HG02981 (cell line): Measurements from ENCODE around the gene SYTL1.

ENCODE experiments used
- ATAC-seq: cut with Tn5 transposase; IDR thresholded peaks from one replicate; pipeline ENCODE4 v1.9.1; 2021; ENCODE audit warnings: mild to moderate bottlenecking, moderate library complexity; ENCODE audit not compliant: unreplicated experiment

SYTL1 gene, protein sequence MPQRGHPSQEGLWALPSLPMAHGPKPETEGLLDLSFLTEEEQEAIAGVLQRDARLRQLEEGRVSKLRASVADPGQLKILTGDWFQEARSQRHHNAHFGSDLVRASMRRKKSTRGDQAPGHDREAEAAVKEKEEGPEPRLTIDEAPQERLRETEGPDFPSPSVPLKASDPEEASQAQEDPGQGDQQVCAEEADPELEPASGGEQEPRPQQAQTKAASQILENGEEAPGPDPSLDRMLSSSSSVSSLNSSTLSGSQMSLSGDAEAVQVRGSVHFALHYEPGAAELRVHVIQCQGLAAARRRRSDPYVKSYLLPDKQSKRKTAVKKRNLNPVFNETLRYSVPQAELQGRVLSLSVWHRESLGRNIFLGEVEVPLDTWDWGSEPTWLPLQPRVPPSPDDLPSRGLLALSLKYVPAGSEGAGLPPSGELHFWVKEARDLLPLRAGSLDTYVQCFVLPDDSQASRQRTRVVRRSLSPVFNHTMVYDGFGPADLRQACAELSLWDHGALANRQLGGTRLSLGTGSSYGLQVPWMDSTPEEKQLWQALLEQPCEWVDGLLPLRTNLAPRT

DNA sequence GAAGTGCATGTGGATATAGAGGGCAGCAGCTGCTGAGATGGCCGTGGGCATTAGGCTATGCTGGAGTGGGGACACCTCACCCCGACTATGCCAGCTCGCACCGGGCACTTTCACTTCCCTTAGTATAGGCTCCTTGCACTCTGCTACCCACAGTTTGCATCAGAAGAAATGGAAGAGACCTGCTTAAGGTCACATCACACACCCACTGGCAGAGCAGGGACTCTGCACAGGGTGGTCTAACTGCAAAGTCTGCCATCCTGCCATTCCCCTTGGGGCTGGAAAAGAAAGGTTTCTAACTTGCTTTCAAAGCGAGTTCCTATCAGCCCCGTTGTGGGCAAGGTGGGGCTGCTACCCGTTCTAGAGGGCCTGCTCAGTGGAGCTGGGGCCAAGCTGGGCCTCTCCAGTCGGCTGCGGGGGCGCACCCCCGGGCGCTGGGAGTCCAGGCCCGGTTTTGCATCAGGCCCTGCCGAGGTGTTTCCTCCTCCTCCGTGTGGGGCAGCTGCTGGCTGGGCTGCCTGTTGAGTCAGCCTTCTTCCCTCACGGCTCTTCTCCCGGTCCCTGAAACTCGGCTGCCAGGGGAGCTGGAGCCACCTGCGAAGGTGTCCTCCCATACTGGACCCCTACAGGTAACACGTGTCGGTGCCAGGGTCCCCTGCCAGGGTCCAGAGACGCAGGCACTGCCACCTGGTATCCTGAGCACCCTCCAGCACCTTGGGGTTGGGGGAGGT, at the start of gene SYTL1:
Gene SYTL1 (plus strand): TSS at position 498 of the 728 bp plus-strand sequence. CDS start 3,313 bp downstream, outside the sequence.
- ATAC-seq, result peak; percentile 38

DNA sequence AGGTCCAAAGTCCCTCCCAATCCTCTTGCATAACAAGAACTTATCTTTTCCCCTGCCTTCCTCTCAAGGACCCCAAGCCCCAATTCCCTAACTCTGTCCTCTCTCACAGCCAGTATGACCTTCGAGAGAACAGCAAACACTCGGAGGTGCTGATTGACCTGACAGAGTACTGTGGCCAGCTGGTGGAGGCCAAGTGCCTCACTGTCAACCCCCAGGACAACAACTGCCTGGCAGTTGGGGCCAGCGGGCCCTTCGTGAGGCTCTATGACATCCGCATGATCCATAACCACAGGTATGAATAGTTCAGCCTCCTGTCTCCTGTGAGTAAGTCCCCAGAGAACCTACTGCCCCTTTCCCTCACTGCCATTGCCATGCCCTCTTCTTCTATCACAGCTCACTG, 49.7 kb upstream of the SYTL1 start:
- ATAC-seq, result no peak

DNA sequence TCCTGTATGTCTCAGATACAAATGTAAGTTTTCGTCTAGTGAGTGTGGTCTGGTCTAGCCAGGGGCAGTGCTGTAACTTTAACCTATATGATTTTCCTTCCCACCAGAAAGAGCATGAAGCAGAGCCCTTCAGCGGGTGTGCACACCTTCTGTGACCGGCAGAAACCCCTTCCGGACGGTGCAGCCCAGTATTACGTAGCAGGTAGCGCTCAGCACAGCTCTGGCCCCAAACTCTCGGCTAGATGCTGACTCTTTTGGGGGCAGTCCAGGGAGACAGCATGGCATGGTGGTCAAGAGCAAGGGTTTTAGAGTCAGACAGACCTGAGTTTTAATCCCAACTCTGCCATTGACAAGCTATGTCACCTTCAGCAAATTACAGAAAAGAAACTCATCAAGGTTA, 47.9 kb upstream of the SYTL1 start:
- no peak for ATAC-seq

DNA sequence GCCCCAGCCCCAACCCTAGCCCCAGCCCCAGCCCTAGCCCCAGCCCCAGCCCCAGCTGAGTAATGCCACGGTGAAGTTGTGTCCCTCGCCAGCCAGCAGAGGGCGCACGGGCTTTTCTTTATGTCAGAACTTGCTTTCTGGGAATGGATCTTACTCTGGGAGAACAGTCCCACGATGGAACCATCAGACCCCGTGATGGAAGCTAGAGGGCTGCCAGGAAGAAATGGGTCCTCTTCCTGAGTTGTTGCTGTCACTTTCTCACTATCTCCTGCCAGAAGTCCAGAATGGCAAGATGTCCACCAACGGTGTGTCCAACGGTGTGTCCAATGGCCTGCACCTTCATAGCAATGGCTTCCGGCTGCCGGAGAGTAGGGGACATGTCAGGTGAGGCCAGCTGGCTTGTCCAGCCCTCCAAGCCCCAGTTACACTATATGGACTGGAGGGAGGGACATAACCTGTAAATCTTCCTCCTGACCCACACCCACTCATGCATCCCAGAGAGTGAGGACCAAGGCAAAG, 45.0 kb upstream of the SYTL1 start:
- ATAC-seq, result no peak

DNA sequence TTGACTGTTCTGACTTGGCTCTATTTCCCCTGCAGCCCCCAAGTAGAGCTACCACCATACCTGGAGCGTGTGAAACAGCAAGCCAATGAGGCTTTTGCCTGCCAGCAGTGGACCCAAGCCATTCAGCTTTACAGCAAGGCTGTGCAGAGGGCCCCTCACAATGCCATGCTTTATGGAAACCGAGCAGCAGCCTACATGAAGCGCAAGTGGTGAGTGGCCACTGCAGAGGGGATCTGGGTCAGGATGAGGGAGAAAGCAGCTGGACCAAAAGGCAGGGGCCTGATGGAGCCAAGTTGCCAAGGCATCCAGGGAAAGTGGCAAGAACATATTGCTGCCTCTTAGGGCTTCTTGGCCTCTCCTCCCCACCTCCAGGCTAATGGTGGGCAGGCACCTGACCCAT, 43.9 kb upstream of the SYTL1 start:
- no peak for ATAC-seq

DNA sequence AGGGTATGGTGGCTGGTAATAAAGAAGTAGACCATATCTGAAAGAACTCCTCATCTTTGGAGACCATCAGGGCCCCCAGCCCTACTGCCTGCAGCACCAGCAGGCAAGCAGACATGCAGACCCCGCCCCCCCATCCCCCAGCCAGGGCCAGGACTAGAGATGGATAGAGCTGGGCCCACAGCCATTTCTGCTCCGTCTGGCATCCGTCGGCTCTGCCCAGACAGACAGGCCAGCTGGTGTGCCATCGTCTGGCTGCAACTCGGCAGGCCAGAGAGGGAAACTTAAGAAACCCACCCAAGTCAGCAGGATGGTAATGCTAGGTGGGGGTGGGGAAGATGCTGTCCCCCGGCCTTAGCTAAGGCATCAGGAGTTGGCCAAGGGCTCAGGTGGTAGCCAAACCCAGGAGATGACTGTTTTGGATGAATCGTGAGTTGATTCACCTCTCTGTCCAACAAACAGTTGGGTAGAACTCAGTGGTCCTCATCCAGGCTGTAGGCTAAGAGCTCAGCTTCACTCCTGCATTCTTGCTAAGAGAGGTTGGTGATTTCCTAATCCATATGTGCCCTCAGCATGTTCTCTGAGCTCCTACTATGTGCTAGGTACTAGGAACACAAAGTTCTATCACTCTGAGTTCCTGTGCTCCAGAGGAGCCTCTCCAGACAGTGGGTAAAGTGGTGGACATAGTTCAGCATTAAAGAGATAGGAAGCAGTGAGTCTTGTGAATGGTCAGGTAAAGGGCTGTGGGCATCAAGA, 43.0 kb upstream of the SYTL1 start:
- no peak for ATAC-seq

DNA sequence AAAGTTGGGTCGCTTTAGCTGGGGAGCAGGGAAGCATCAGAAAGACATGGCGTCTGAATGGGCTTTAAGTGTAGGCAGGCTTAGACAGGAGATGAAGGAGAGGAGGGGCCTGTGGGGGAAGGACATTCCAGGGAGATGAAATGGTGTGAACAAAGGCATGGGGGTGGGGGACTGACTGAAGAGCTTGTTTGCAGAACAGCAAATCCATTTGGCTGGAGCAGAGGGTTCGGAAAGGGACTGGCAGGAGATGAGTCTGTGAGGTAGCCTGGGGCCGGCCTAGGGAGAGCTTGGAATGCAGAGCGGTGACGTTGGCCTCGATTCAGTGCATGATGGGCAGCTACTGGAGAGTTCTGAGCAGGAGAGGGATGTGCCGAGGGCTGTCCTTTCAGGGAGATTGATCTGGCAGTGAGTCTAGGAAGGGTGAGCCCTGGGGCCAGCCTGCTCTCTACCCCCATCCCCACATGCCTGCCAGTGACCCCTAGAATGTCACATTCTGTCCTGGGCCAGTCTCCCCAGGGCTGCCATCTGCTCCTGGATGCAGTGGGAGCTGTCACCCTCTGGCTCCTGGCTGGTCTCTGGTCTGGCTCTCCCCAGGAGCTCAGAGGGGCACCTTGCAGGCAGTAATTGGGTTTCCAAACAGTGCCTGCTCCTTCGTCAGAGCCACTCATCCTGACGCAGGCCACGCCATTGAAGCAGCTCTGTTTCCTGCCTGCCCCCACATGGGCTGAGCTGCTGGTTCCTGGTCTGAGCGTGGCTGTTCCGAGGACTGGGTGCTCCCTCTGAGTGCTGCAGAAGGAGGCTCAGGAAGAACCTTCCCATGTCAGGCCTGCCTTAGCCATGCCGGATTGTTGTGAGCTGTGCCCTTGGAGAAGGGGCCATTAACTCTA, 42.2 kb upstream of the SYTL1 start:
- no peak for ATAC-seq

DNA sequence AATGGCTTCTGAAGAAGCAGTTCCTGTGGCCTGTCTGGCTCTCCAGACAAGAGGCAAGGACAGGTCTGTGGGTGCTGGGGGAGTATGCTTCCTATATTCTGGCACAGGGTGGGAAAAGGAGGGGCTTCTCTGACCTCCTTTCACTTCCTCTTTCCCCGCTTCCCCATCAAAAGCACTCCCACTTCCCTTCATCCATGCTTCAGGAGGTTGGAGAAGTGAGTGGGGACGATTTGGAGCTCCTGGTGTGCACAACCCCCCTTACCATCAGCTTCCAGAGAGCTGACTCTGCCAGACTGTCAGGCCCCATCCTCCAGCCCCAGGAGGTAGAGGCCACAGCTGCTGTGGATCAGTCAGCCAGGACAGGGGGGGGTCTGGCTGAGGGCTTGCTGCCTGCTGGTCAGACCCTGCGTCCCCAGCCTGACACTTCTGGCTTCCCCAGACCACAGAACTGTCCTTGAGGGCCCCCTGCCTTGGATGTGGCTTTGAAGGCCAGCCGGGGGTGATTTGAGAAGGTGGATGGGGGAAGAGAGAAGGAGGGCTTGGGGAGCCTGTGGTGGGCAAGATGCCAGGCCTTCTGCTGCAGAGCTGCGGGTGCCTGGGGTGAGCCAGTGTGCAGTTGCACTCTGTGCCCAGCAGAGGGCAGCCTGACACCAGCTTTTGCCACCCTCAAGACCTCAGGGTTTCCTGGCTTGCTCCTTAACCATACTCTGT, 41.3 kb upstream of the SYTL1 start:
- ATAC-seq, result peak; percentile 47

DNA sequence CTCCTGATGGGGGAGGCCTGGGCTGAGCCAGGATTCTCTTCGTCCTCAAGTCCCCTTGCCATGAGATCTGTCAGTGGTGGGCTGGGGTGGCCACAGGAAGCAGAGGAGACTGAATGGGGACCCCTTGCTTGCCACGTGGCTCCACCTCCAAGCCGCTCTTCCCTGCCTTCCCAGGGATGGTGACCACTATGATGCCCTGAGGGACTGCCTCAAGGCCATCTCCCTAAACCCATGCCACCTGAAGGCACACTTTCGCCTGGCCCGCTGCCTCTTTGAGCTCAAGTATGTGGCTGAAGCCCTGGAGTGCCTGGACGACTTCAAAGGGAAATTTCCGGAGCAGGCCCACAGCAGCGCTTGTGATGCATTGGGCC, 40.8 kb upstream of the SYTL1 start:
- ATAC-seq, result no peak

DNA sequence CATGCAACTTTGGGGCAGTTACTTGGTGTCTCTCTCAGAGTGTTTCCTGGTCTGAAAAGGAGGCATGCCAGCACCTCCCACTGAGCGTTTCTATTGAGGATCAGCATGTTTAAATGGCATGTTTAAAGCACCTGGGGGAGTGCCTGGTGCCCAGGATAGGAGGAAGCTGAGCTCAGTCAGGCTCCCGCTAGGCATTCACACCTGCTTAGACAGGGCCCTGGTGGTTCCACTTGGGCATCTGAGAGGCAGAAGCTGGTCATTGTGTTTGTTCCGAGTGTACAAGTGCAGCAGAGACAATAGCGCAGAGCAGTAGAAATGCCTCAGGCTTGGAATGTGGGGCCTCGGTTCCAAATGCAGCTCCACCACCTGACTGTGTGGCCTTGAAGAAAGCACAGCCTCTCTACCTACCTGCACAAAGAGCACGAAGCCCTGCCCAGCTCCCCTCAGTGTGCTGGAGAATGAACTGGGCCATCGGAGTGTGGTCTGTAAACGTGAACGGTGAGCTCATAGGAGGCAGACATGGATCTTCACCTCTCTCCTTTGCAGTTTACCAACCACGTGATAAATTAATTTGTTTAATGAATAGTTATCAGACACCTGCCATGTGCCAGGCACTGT, 40.1 kb upstream of the SYTL1 start:
- ATAC-seq, result no peak

DNA sequence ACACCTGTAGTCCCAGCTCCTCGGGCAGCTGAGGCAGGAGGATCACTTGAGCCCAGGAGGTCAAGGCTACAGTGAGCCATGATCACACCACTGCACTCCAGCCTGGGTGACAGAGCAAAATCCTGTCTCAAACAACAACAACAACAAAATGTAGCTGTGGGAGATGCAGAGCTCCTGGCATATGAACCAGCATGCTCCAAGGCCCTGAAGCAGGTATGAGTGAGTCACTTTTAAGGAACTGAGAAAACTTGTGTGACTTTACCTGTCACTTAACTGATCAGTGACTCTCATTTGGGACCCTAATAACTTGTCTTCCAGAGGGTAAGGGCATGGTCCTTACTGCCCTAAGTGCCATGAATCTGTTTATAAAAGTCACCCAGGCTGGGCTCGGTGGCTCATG, 39.2 kb upstream of the SYTL1 start:
- ATAC-seq, result no peak

DNA sequence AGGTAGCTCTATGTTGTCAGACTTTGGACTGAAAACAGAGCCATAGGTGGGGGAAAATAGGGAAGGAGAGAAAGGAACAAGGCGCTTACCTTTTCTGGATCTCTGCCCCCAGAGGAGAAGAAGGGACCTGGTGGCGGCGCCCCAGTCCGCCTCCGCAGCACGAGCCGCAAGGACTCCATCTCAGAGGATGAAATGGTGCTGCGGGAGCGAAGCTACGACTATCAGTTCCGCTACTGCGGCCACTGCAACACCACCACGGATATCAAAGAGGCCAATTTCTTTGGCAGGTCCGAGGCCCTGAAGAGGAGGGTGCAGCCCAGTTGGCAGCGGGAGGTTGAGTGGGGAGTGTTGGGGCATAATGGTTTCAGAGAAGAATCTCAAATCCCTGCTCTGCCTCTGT, 38.3 kb upstream of the SYTL1 start:
- ATAC-seq, result no peak

DNA sequence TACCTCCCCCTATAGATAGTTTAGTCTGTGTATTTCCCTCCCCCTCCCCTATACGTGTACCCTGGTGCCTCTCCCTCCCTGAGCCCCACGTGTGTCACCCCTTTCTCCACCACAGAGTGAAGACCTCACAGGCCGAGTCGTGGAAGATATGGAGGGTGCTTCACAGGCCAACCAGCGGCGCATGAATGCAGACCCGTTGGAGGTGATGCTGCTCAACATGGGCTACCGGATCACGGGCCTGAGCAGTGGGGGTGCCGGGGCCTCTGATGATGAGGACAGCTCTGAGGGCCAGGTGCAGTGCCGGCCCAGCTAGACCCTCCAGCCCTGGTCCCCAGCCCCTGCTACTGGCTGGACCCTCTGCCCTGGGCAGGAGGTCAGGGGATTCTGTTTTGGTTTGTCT, 35.8 kb upstream of the SYTL1 start:
- no peak for ATAC-seq

DNA sequence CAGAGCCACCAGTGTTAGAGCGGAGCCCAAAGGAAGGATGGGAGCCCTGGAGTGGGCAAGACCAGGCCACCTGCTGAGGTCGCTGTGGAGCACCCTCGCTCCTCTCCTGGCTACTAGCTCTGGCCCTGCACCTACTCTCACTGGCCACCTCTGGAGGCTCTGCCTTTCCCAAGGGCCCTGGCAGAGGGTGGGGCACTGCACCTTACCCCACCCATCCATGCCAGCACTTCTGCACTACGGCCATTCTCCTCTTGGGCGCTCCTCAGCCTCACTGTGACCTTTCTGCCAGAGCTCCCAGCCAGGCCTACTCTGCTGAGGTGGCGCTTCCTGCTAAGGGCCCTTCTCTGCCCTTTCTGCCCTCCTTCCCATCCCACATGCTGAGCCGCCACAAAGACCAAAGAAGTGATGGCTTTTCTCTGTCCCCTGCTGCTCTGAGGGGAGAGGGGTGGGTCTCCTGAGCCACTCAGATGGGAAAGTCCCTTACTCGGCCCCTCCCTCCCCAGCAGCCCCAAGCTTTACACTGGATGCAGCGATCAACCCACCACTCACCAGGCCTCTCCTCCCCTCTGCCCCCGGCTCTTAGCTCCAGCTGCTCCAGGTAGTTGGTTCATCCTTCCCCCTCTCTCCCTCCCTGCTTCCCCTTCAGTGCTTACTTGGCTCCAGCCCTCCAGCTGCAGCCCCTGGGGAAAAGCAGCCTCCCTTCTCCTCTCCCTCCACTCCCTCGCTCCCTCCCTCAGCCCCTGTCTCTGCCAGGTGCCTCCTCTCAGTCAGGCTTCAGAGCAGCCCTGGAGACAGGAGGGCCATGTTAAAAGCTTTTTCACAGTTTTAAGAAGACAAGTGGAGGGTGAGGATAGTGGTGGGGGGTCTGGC, 34.7 kb upstream of the SYTL1 start:
- ATAC-seq, result no peak

DNA sequence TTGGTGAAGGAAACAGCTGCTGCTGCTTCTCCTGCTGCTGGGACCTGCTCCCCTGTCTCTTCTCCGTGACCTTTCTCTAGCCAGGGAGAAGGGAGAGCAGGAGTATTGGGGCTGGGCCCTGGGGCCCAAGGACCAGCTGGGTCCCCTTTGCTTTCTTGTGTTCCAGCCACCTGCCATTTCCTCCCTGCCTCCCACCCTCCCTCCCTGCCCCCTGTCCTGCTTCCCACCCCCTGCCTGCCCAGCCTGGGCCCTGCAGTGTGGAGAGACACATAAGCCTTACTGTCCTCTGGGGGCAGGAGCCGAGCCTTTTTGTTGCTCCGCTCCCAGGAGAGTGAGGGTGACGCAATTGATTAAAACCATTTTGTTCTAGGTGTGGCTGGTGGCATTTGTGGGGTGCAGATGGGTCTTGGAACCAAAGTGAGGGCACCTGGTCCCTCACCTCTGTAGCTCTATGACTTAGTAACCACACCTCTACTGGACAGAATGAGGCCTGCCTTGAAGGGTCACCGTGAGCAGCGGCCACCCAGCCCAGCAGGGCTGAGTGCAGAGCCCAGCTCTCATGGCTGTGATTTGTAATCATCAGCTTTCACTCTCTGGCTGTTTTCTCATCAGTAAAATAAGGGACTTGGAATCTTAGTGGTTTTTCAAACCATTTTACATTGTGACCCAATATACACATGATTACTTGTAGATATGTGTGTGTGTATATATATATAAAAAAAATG, 33.8 kb upstream of the SYTL1 start:
- ATAC-seq, result no peak

DNA sequence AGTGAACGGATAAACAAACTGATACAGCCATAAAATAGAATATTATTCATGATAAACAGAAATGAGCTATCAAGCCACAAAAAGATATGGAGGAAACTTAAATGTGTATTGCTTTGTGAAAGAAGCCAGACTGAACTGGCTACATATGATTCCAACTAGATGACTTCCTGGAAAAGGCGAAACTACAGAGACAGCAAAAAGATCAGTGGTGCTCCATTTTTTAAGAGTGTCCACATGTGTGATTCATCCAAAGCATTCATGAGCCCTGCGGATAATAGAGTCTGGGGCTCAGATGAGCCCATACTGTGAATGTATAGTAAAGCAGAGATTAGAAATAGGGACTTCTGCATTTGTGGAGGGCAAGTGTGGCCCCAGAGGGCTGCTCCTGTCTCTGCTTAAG, 27.7 kb upstream of the SYTL1 start:
- no peak for ATAC-seq

DNA sequence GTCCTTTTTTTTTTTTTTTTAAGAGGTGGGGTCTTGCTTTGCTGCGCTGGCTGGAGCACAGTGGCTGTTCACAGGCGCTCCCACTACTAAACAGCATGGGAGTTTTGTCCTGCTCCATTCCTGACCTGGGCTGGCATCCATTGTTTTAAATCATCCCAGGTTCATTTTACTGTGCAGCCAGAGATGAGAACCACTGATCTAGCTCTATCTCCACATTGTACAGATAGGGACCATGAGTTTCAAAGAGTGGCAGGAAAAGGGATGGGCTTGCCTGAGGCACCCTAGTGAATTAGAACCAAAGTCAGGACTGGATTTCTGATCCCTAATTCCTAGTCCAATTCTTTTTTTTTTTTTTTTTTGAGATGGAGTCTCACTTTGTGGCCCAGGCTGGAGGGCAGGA, 27.1 kb upstream of the SYTL1 start:
- no peak for ATAC-seq

DNA sequence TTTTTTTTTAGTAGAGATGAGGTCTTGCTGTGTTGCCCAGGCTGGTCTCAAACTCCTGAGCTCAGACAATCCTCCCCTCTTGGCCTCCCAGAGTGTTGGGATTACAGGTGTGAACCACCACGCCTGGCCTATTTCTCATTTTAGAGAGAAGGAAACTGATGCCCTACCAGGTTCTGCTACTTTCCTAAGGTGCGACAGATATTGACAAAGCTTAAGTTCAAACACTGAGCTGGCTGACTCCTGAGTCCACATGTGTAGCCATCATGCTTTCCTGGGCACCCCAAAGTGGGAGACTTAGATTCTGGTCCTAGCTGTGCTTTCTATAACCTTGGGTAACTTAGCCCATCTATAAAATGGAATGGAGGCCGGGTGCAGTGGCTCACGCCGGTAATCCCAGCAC, 25.0 kb upstream of the SYTL1 start:
- no peak for ATAC-seq
